Esophagus squamous epithelium (tissue), 5 donors: ENCODE results near the gene C1orf52. TPM values are rescaled to one million over a fixed set of nuclear protein-coding genes. Genes with fewer than 3 reads are reported as not detected.
A peak's percentile ranks its signal among the peaks of the same experiment; 100 is the strongest.

Experiments
- DNase-seq: peaks from one replicate; lab custom pipeline; 2025; lab: John Stamatoyannopoulos, UW
- H3K27ac ChIP-seq, 4 donors: fragments of 200-600 bp; sonication (generic); one replicate each; pipeline ENCODE4 v1.5.1; 2016 to 2019; ENCODE audit warnings: mild to moderate bottlenecking in 1 of 4
- H3K27me3 ChIP-seq, 4 donors: fragments of 200-600 bp; sonication (generic); 1 replicate in 3 of 4; 2 replicates in 1 of 4; pipeline versions ENCODE4 v1.5.1 to v1.6.0; 2017 to 2021; ENCODE audit warnings: antibody characterized with exemption in 1 of 4
- H3K36me3 ChIP-seq, 3 donors: fragments of 200-600 bp; sonication (generic); one replicate each; pipeline ENCODE4 v1.5.1; 2016 to 2019
- H3K4me1 ChIP-seq, 3 donors: fragments of 200-600 bp; sonication (generic); one replicate each; pipeline ENCODE4 v1.5.1; 2017 to 2019
- H3K4me3 ChIP-seq, 4 donors: fragments of 200-600 bp; sonication (generic); 1 replicate in 3 of 4; 2 replicates in 1 of 4; pipeline ENCODE4 v1.5.1; 2016 to 2019; ENCODE audit warnings: mild to moderate bottlenecking in 2 of 4, moderate library complexity in 1 of 4
- H3K9me3 ChIP-seq, 3 donors: fragments of 200-600 bp; sonication (generic); one replicate each; pipeline ENCODE4 v1.5.1; 2016 to 2019
- POLR2A ChIP-seq, 4 donors: fragments of 450-650 bp; IDR thresholded peaks; one replicate each; pipeline ENCODE4 v1.6.1; 2017; ENCODE audit warnings: antibody characterized with exemption in 4 of 4, mild to moderate bottlenecking in 4 of 4, moderate library complexity in 3 of 4
- WGBS, 2 donors: methylation state at CpG; one replicate each; pipeline ENCODE4 v1.1.5; 2018; 5-methylcytosine and 5-hydroxymethylcytosine counted together
- intact Hi-C: fragments of 100-400 bp; cut with DNase I; formaldehyde crosslinking; loops from one replicate; pipeline ENCODE4 v1.15.0; 2022
- total RNA-seq, 4 donors: library from RNA; depleted of rRNA; stranded (reverse); fragments of >200 nt; gene quantifications; one replicate each; pipeline ENCODE4 v1.1.0, GENCODE V29; 2016
- TF ChIP-seq, protein P1 (sequence below), 6 experiments: fragments of 450-650 bp in 4 of 6; fragments of 200-600 bp in 2 of 6; sonication (generic) in 2 of 6; IDR thresholded peaks; one replicate each; pipeline ENCODE4 v1.5.1; 2016 to 2019; ENCODE audit warnings: antibody characterized with exemption in 6 of 6, mild to moderate bottlenecking in 4 of 6, moderate library complexity in 4 of 6
- donor health status: DM: yes; HTN: yes; CAD: no.

Gene C1orf52
- total RNA-seq, 4 donors from 2014 or later = 9.1 to 15.2 (median 12.2) TPM

- intact Hi-C loops = no loop called here
- no peak for TF ChIP-seq POLR2A (IDR thresholded peaks at IDR 0.05)
- TF ChIP-seq, protein P1, sequence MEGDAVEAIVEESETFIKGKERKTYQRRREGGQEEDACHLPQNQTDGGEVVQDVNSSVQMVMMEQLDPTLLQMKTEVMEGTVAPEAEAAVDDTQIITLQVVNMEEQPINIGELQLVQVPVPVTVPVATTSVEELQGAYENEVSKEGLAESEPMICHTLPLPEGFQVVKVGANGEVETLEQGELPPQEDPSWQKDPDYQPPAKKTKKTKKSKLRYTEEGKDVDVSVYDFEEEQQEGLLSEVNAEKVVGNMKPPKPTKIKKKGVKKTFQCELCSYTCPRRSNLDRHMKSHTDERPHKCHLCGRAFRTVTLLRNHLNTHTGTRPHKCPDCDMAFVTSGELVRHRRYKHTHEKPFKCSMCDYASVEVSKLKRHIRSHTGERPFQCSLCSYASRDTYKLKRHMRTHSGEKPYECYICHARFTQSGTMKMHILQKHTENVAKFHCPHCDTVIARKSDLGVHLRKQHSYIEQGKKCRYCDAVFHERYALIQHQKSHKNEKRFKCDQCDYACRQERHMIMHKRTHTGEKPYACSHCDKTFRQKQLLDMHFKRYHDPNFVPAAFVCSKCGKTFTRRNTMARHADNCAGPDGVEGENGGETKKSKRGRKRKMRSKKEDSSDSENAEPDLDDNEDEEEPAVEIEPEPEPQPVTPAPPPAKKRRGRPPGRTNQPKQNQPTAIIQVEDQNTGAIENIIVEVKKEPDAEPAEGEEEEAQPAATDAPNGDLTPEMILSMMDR (IDR thresholded peaks at IDR 0.05) = no peak
Observed at GRCh38 chr1:85228972-85229371, 30.5 kb downstream of the C1orf52 start.

GRCh38 chr1:85225624-85226380, 33.7 kb downstream of the C1orf52 start:
- H3K27ac ChIP-seq = peak overlapping the region in 3 of 4 donors; percentile 10 to 60 (median 48)
- intact Hi-C loops = no loop called here
- H3K4me1 ChIP-seq = peaks cover 15 to 44% (median 20%) of the 10 kb centered on the region in 3 donors
- no peaks in the 10 kb centered on the region for H3K9me3 ChIP-seq
- no peaks in the 10 kb centered on the region for H3K36me3 ChIP-seq
- H3K27me3 ChIP-seq = no peaks in the 10 kb centered on the region
- 56 to 59% methylated on average over 5 of the region's 5 CpGs for WGBS, 2 donors
- H3K4me3 ChIP-seq = no peak overlapping the region
- DNase-seq = no peak
- no peak for TF ChIP-seq POLR2A (IDR thresholded peaks at IDR 0.05)

More at GRCh38 chr1:85228972-85229371, 30.5 kb downstream of the C1orf52 start:
- Histone ChIP-seq H3K4me3 (no peak overlapping the region), H3K9me3 (no peaks in the 10 kb centered on the region), H3K4me1 (peaks cover 15 to 28% (median 16%) of the 10 kb centered on the region in 3 donors), H3K27ac (no peak overlapping the region), H3K27me3 (no peaks in the 10 kb centered on the region), H3K36me3 (no peaks in the 10 kb centered on the region)
- DNase-seq = no peak
- WGBS, 2 donors = 32 to 100% methylated on average over 1 of the region's 1 CpG

DNA sequence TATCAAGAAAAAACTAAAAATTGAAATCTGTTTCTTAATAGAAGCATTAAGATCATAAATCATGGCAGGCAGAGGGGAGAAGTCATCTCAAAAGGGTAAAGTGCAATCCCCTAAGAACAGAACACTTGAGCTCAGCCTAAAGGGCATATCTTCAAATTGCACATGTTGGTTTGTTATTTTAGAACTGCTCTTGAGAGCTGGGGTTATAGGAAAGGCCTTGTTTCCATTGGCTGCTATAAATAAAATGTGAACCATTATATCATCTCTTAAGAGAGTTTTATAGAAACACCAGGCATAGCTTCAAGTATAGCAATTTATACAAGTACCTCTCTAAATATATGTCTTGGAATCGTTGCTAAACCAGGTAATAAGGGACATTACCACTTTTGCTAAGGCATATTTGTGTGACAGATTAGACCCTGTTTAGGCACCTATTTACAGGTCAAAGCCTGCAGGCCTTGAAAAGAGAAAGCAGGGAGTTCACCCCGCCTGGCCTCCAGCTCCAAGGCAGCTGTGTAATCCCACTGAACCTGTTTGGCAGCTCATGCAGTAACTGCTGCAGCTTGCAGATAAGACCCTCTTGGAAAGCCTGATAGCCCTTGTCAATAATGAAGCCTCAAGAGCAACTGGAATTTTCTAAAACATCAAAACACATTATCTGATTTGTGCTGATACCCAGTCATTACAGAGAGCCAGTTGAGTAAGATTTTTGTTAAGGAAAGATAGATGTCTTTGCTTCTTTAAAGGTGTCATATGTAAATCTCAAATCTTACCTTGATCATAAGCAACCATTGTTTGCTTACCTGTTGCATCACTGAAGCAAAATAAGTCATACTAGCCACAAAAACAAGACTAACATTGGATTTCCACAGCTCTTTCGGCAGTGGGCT, 34.5 kb downstream of the C1orf52 start:
- Histone ChIP-seq H3K36me3 (no peaks in the 10 kb centered on the region), H3K9me3 (no peaks in the 10 kb centered on the region), H3K4me3 (no peak overlapping the region), H3K27me3 (no peaks in the 10 kb centered on the region), H3K27ac (peak overlapping the region; percentile 10 to 60 (median 42)), H3K4me1 (peaks cover 15 to 52% (median 23%) of the 10 kb centered on the region in 3 donors)
- no peak for DNase-seq
- 18 to 39% methylated on average over 3 of the region's 3 CpGs for WGBS, 2 donors
- intact Hi-C loops = no loop called here
- TF ChIP-seq POLR2A (IDR thresholded peaks at IDR 0.05) = no peak
- TF ChIP-seq, protein P1 (IDR thresholded peaks at IDR 0.05) = no peak

DNA sequence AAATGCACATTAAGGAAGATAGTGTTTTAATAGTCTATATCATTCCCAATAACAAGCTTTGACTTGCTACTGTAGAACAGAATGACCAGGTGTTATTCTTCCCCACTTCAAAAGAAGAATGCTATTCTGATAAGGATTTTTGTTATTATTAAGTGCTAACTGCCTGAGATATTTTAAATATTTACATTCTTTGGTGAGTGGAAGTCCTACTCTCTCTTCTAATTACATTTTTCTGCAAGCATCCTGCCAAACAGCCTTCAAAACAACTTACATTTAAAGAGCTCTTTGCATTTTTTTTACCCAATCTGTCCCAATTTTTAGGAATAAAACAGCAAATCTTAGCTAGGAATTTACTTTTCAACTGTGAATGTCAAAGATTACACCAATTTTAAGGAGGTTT, 35.2 kb downstream of the C1orf52 start:
- Histone ChIP-seq H3K27ac (peak overlapping the region in 3 of 4 donors; percentile 10 to 60 (median 52)), H3K4me3 (no peak overlapping the region), H3K36me3 (no peaks in the 10 kb centered on the region), H3K9me3 (no peaks in the 10 kb centered on the region), H3K4me1 (peaks cover 15 to 52% (median 23%) of the 10 kb centered on the region in 3 donors), H3K27me3 (no peaks in the 10 kb centered on the region)
- intact Hi-C loops = no loop called here
- TF ChIP-seq, protein P1 (IDR thresholded peaks at IDR 0.05) = no peak
- TF ChIP-seq POLR2A (IDR thresholded peaks at IDR 0.05) = no peak
- DNase-seq = no peak

DNA sequence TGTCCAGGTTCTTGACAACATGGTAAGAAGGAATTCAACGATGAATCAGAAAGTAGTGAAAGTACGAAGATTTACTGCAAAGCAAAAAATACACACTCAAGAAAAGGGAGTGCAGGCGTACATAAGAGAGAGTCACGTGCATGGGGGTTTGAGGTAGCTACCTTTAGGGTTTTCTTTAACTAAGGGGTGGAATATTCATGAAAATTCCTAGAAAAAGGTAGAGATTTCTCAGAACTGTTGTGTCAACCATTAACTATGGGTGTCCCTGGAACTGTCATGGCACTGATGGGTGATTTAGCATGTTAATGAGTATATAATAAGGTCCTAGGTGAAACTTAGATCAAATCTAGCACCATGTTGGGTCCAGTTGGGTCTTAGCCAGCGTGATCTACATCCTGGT, 36.1 kb downstream of the C1orf52 start:
- no peak for DNase-seq
- H3K4me3 ChIP-seq = no peak overlapping the region
- no peaks in the 10 kb centered on the region for H3K27me3 ChIP-seq
- TF ChIP-seq, protein P1 (IDR thresholded peaks at IDR 0.05) = no peak
- no peak for TF ChIP-seq POLR2A (IDR thresholded peaks at IDR 0.05)
- H3K36me3 ChIP-seq = no peaks in the 10 kb centered on the region
- WGBS, 2 donors = 75% methylated on average over 5 of the region's 5 CpGs
- H3K27ac ChIP-seq = no peak overlapping the region
- H3K4me1 ChIP-seq = peaks cover 15 to 51% (median 23%) of the 10 kb centered on the region in 3 donors
- no peaks in the 10 kb centered on the region for H3K9me3 ChIP-seq
- intact Hi-C loops = no loop called here
